HCT116 (cell line): ENCODE results near the gene DNAJC4. TPM values are rescaled to one million over a fixed set of nuclear protein-coding genes. Genes with fewer than 3 reads are reported as not detected.

Experiments used
- ATAC-seq: fragments of 200-7000 bp; cut with Tn5 transposase; 2 replicates; pipeline ENCODE4 v1.9.1; 2020; ENCODE audit warnings: mild to moderate bottlenecking, moderate library complexity
- BruUV-seq: library from RNA; stranded (reverse); fragments of 400-500 nt; replicated peaks from 2 replicates; lab custom pipeline; 2021; lab: Mats Ljungman, UMichigan
- CTCF ChIA-PET: fragments of 300-600 bp; sonication (Branson Sonifier 250); formaldehyde crosslinking; loops from one replicate; lab custom pipeline; 2021; ENCODE audit warnings: antibody characterized with exemption; lab: Charles Lee
- POLR2A ChIA-PET: fragments of 300-600, 350-600 bp; sonication (Branson Sonifier 250); formaldehyde crosslinking; loops from one replicate; lab custom pipeline; 2021; ENCODE audit warnings: antibody characterized with exemption; lab: Charles Lee
- RAD21 ChIA-PET, 2 experiments: fragments of 300-600 bp; sonication (Branson Sonifier 250); formaldehyde crosslinking; loops; one replicate each; lab custom pipeline; 2023; ENCODE audit warnings: low total read pairs in 2 of 2; ENCODE audit not compliant: uncharacterized antibody in 2 of 2, unreplicated experiment in 2 of 2, low non-redundant PET in 1 of 2; lab: Charles Lee
- DNase-seq: peaks from one replicate; pipeline ENCODE4 v3.0.0-alpha.2; 2010; ENCODE audit warnings: low read depth, low spot score
- H2AFZ ChIP-seq: fragments of 200-600 bp; shearing (Covaris generic), sonication (generic); 2 replicates; pipeline ENCODE4 v1.6.1; 2017; ENCODE audit warnings: low read depth, mixed run types, mixed read lengths, antibody characterized with exemption, low read length; ENCODE audit not compliant: poor library complexity, severe bottlenecking
- H3K27ac ChIP-seq: 2 replicates; pipeline ENCODE4 v1.5.1; 2012; ENCODE audit warnings: low read depth, low read length
- H3K27me3 ChIP-seq: fragments of 200-600 bp; sonication (generic); 2 replicates; pipeline ENCODE4 v1.6.1; 2016; ENCODE audit warnings: mixed run types, low read length, mixed read lengths; ENCODE audit not compliant: insufficient read depth
- H3K36me3 ChIP-seq, 2 experiments: fragments of 200-500 bp in 1 of 2; fragments of 200-600 bp in 1 of 2; sonication (Bioruptor generic) in 1 of 2; sonication (generic) in 1 of 2; 2 replicates each; pipeline versions ENCODE4 v1.5.1 to v1.6.1; 2014 to 2016; ENCODE audit warnings: low read length in 2 of 2, inconsistent platforms in 1 of 2, mixed read lengths in 1 of 2, mixed run types in 1 of 2; ENCODE audit not compliant: insufficient read depth in 2 of 2, control insufficient read depth in 1 of 2
- H3K4me1 ChIP-seq, 2 experiments: fragments of 200-600 bp in 1 of 2; sonication (generic) in 1 of 2; 2 replicates each; pipeline versions ENCODE4 v1.5.1 to v1.6.1; 2012 to 2017; ENCODE audit warnings: low read length in 2 of 2, inconsistent platforms in 1 of 2, mild to moderate bottlenecking in 1 of 2, mixed read lengths in 1 of 2, mixed run types in 1 of 2, moderate library complexity in 1 of 2; ENCODE audit not compliant: insufficient read depth in 2 of 2, control insufficient read depth in 1 of 2
- H3K4me2 ChIP-seq: fragments of 200-600 bp; sonication (generic); 2 replicates; pipeline ENCODE4 v1.6.1; 2017; ENCODE audit warnings: mixed run types, low read length, mixed read lengths
- H3K4me3 ChIP-seq, 2 experiments: fragments of 200-600 bp in 1 of 2; sonication (generic) in 1 of 2; replicated peaks in 1 of 2; 2 replicates each; pipeline ENCODE4 v1.5.1; 2011 to 2016; ENCODE audit warnings: low read length in 2 of 2, control low read depth in 1 of 2, low read depth in 1 of 2, mild to moderate bottlenecking in 1 of 2, mixed read lengths in 1 of 2, mixed run types in 1 of 2
- H3K79me2 ChIP-seq: fragments of 200-600 bp; sonication (generic); 2 replicates; pipeline ENCODE4 v1.6.1; 2017; ENCODE audit warnings: mild to moderate bottlenecking, mixed run types, low read length, moderate library complexity, mixed read lengths; ENCODE audit not compliant: insufficient read depth
- H3K9ac ChIP-seq: fragments of 200-600 bp; sonication (generic); 2 replicates; pipeline ENCODE4 v1.6.1; 2016; ENCODE audit warnings: low read length, mixed read lengths
- H3K9me2 ChIP-seq: fragments of 200-600 bp; sonication (generic), shearing (Covaris generic); 2 replicates; pipeline ENCODE4 v1.6.1; 2017; ENCODE audit warnings: mixed run types, mild to moderate bottlenecking, moderate library complexity; ENCODE audit not compliant: insufficient read depth
- H3K9me3 ChIP-seq, 2 experiments: fragments of 200-500 bp in 1 of 2; fragments of 200-600 bp in 1 of 2; sonication (Bioruptor generic) in 1 of 2; sonication (generic) in 1 of 2; 2 replicates each; pipeline ENCODE4 v1.6.1; 2014 to 2017; ENCODE audit warnings: low read length in 2 of 2, mixed read lengths in 2 of 2, inconsistent platforms in 1 of 2, low read depth in 1 of 2, mild to moderate bottlenecking in 1 of 2, mixed run types in 1 of 2, moderate library complexity in 1 of 2; ENCODE audit not compliant: control insufficient read depth in 1 of 2, insufficient read depth in 1 of 2
- H4K20me1 ChIP-seq: fragments of 200-600 bp; sonication (generic), shearing (Covaris generic); 2 replicates; pipeline ENCODE4 v1.6.1; 2017; ENCODE audit warnings: mixed run types, mild to moderate bottlenecking, moderate library complexity; ENCODE audit not compliant: insufficient read depth
- ATF3 ChIP-seq: IDR thresholded peaks from 2 replicates; pipeline ENCODE4 v1.6.1; 2012
- CBX3 ChIP-seq: IDR thresholded peaks from 2 replicates; pipeline ENCODE4 v1.6.1; 2012; ENCODE audit warnings: low read depth
- CTCF ChIP-seq, 3 experiments: fragments of 200-600 bp in 1 of 3; sonication (generic) in 1 of 3; IDR thresholded peaks in 2 of 3; conservative IDR thresholded peaks in 1 of 3; 2 replicates each; pipeline ENCODE4 v1.5.1; 2012 to 2017; ENCODE audit warnings: low read depth in 2 of 3, low read length in 2 of 3, antibody characterized with exemption in 1 of 3, borderline replicate concordance in 1 of 3, control low read depth in 1 of 3, mild to moderate bottlenecking in 1 of 3, mixed read lengths in 1 of 3, mixed run types in 1 of 3, moderate library complexity in 1 of 3; ENCODE audit not compliant: insufficient read depth in 1 of 3
- EZH2 ChIP-seq: fragments of 200-600 bp; sonication (generic); IDR thresholded peaks from 2 replicates; pipeline ENCODE4 v1.6.1; 2017; ENCODE audit warnings: antibody characterized with exemption, mixed run types
- FOSL1 ChIP-seq: IDR thresholded peaks from 2 replicates; pipeline ENCODE4 v1.6.1; 2012; ENCODE audit warnings: low read depth
- JUND ChIP-seq: IDR thresholded peaks from 2 replicates; pipeline ENCODE4 v1.6.1; 2012
- MAX ChIP-seq: IDR thresholded peaks from 2 replicates; pipeline ENCODE4 v1.6.1; 2012
- POLR2A ChIP-seq: IDR thresholded peaks from 2 replicates; pipeline ENCODE4 v1.7.0; 2011; ENCODE audit warnings: borderline replicate concordance; ENCODE audit not compliant: insufficient read depth, insufficient read length; ENCODE audit errors: extremely low read depth
- RAD21 ChIP-seq: IDR thresholded peaks from 2 replicates; pipeline ENCODE4 v1.6.1; 2012; ENCODE audit warnings: low read depth, mild to moderate bottlenecking
- REST ChIP-seq: IDR thresholded peaks from 2 replicates; pipeline ENCODE4 v1.6.1; 2012; ENCODE audit warnings: low read depth
- SRF ChIP-seq: IDR thresholded peaks from 2 replicates; pipeline ENCODE4 v1.6.1; 2012; ENCODE audit warnings: low read depth
- ZFX ChIP-seq: fragments of 450-650 bp; IDR thresholded peaks from 2 replicates; pipeline ENCODE4 v1.6.1; 2017
- ZNF274 ChIP-seq: fragments of 200-500 bp; sonication (Bioruptor generic); IDR thresholded peaks from 2 replicates; pipeline ENCODE4 v1.6.1; 2014; ENCODE audit warnings: mild to moderate bottlenecking, low read depth, low read length, inconsistent platforms
- intact Hi-C: fragments of 100-400 bp; cut with micrococcal nuclease; formaldehyde crosslinking; loops from 2 replicates; pipeline ENCODE4 v1.10.0; 2022
- total RNA-seq: library from RNA; stranded (reverse); gene quantifications from one replicate; pipeline ENCODE4 v1.2.1, GENCODE V29; 2021; ENCODE audit not compliant: unreplicated experiment

The DNAJC4 gene
- total RNA-seq, 1 experiment from 2014 or later = 25.8 TPM

- no peak overlapping the region for H3K27ac ChIP-seq
- ATAC-seq = peak; percentile 37; the same call in 1 of the 2 replicates
Observed at GRCh38 chr11:64276653-64277431, 46.5 kb downstream of the DNAJC4 start.

GRCh38 chr11:64278576-64279190 lies 48.3 kb downstream of the DNAJC4 start:
- Histone ChIP-seq H3K4me2 (no peak overlapping the region), H2AFZ (no peak overlapping the region), H3K79me2 (no peaks in the 10 kb centered on the region), H3K36me3 (no peaks in the 10 kb centered on the region; a peak in 1 of 4 replicates), H3K9me3 (no peaks in the 10 kb centered on the region), H3K27me3 (no peaks in the 10 kb centered on the region), H3K4me1 (peaks cover 5% of the 10 kb centered on the region in 2 experiments; a peak in 2 of 4 replicates), H3K9me2 (no peaks in the 10 kb centered on the region), H3K4me3 (no peak overlapping the region), H4K20me1 (no peaks in the 10 kb centered on the region), H3K9ac (no peak overlapping the region), H3K27ac (no peak overlapping the region)
- ATAC-seq (no peak), DNase-seq (no peak)
- intact Hi-C loops = no loop called here
- ChIA-PET RAD21 (no interaction called here), CTCF (interaction anchor here (1.6 kb wide), 1 partner anchor 22 kb away, joined by 4 read pairs; no protein-coding TSS in a partner anchor), POLR2A (interaction anchor here (0.8 kb wide), 1 partner anchor 24 kb away, joined by 3 read pairs; no protein-coding TSS in a partner anchor)
- no TSS peak for BruUV-seq
- TF ChIP-seq CTCF (IDR thresholded peaks at IDR 0.05 in 2 of 3, conservative IDR thresholded peaks at IDR 0.05 in 1 of 3; ENCODE audit: borderline replicate concordance in 1 of 3, insufficient read depth in 1 of 3, low read depth in 2 of 3, low read length in 2 of 3) (no peak), ZFX (no peak), REST (no peak), POLR2A (no peak), EZH2 (no peak), CBX3 (no peak), FOSL1 (no peak), RAD21 (no peak), SRF (no peak), MAX (no peak), ATF3 (no peak), ZNF274 (no peak)

More at GRCh38 chr11:64276653-64277431, 46.5 kb downstream of the DNAJC4 start:
- POLR2A ChIA-PET = no interaction called here
- Histone ChIP-seq H3K79me2 (peaks cover 3% of the 10 kb centered on the region; the same call in 1 of the 2 replicates), H2AFZ (no peak overlapping the region), H3K9me3 (no peaks in the 10 kb centered on the region), H3K9ac (no peak overlapping the region), H3K36me3 (no peaks in the 10 kb centered on the region; a peak in 1 of 4 replicates), H3K27me3 (no peaks in the 10 kb centered on the region), H4K20me1 (no peaks in the 10 kb centered on the region), H3K9me2 (no peaks in the 10 kb centered on the region), H3K4me2 (no peak overlapping the region), H3K4me1 (peaks cover under 1% of the 10 kb centered on the region in 2 experiments; a peak in 2 of 4 replicates), H3K4me3 (no peak overlapping the region)
- no peak for TF ChIP-seq JUND
- CTCF ChIA-PET = interaction anchor here (1.2 to 1.5 kb wide), 2 partner anchors 24 to 28 kb away, joined by 3 to 4 read pairs; partner anchors contain the start of gene CATSPERZ
- BruUV-seq = no TSS peak
- RAD21 ChIA-PET = no interaction called here
- intact Hi-C loops = no loop called here
- DNase-seq = no peak
